Kidney (tissue), 14 donors: ENCODE measurements around the gene IQCB1. TPM values are rescaled to one million over a fixed set of nuclear protein-coding genes. Genes with fewer than 3 reads are reported as not detected.
"Not testable (repeated sequence)": the region's sequence is repeated elsewhere in the genome, so short reads cannot be mapped to it uniquely, and the experiment has no call there.

Source experiments
- DNase-seq, 5 donors: peaks; one replicate each; pipeline ENCODE4 v3.0.0-alpha.2; 2013 to 2020
- FAIRE-seq: peaks from 2 replicates; lab custom pipeline; 2012; peaks lifted over from hg19 to GRCh38; lab: Jason Lieb, UNC
- H3K27ac ChIP-seq, 2 donors: one replicate each; pipeline ENCODE4 v1.7.0; 2013; ENCODE audit warnings: low read depth in 2 of 2, low read length in 2 of 2, inconsistent platforms in 1 of 2
- H3K27me3 ChIP-seq: one replicate; pipeline ENCODE4 v1.7.1; 2013; ENCODE audit warnings: low read length, inconsistent platforms; ENCODE audit not compliant: control insufficient read depth, insufficient read depth
- H3K36me3 ChIP-seq, 3 donors: one replicate each; pipeline versions ENCODE4 v1.7.0 to v1.7.1; 2013; ENCODE audit warnings: low read length in 3 of 3, control low read depth in 1 of 3, inconsistent platforms in 1 of 3; ENCODE audit not compliant: insufficient read depth in 3 of 3, control insufficient read depth in 2 of 3
- H3K4me1 ChIP-seq, 3 donors: one replicate each; pipeline versions ENCODE4 v1.7.0 to v1.7.1; 2013; ENCODE audit warnings: low read length in 3 of 3, inconsistent platforms in 1 of 3, low read depth in 1 of 3; ENCODE audit not compliant: control insufficient read depth in 2 of 3, insufficient read depth in 2 of 3
- H3K4me3 ChIP-seq, 3 donors: one replicate each; pipeline versions ENCODE4 v1.7.0 to v1.8.1; 2013; ENCODE audit warnings: low read length in 3 of 3, control low read depth in 1 of 3, inconsistent platforms in 1 of 3
- H3K9ac ChIP-seq, 3 donors: one replicate each; pipeline versions ENCODE4 v1.7.0 to v1.7.1; 2013; ENCODE audit warnings: low read length in 3 of 3, control low read depth in 1 of 3, inconsistent platforms in 1 of 3
- H3K9me3 ChIP-seq, 3 donors: one replicate each; pipeline versions ENCODE4 v1.7.0 to v1.7.1; 2013; ENCODE audit warnings: low read length in 3 of 3, control low read depth in 1 of 3, inconsistent platforms in 1 of 3; ENCODE audit not compliant: control insufficient read depth in 2 of 3, insufficient read depth in 1 of 3
- intact Hi-C: fragments of 100-400 bp; cut with DNase I; formaldehyde crosslinking; loops from one replicate; pipeline ENCODE4 v1.11.1; 2022
- polyA plus RNA-seq: library from polyadenylated mRNA; stranded (reverse); fragments of 350-450 nt; fragmentation: Illumina TruSeq; extraction: RNeasy Lipid Tissue Mini Kit (QIAGEN cat#74804); gene quantifications from one replicate; pipeline ENCODE4 v1.2.3, GENCODE V29; 2014; ENCODE audit warnings: low read depth, low replicate concordance; ENCODE audit not compliant: insufficient read depth
- total RNA-seq: library from RNA; stranded (reverse); fragmentation: NEBNext Ultra II Directional; extraction: Animal tissue kit (Norgen Biotek cat#: 25700); gene quantifications from one replicate; pipeline ENCODE4 v1.2.1, GENCODE V29; 2021
- TF ChIP-seq, protein P1 (sequence below): IDR thresholded peaks from 3 replicates; pipeline ENCODE4 v1.5.1; 2012; ENCODE audit warnings: mild to moderate bottlenecking, moderate library complexity, borderline replicate concordance; ENCODE audit not compliant: insufficient read depth; ENCODE audit errors: extremely low read depth
- donor health status: control.
- donor health status: control.
- donor health status: control.
- donor health status: control.
- donor health status: control.
- donor health status: DM: yes; HTN: yes; CAD: no.
- donor health status: Normal renal cell carcinoma (clear cell type).

Gene IQCB1
- total and polyA plus RNA-seq, 2 donors from 2014 or later = 12.9 to 16.9 TPM

DNA sequence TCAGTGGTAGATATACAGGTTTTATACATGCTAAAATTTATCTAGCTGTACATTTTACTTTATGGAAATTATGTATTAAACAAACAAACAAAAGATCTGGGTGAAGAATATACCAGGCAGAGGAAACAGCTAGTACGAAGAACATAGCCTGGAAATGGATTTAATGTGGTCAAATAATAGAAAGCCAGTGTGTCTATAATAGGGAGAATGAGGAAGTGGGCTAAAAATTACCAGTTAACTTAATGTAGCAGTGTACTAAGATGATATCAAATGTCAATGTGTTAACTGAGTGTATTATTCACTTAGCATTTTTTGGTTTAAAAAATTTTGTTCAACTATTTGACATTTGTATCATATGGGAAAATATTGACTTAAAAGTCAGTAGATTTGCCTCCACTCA is 36.6 kb upstream of the IQCB1 start:
- no peak for DNase-seq

DNA sequence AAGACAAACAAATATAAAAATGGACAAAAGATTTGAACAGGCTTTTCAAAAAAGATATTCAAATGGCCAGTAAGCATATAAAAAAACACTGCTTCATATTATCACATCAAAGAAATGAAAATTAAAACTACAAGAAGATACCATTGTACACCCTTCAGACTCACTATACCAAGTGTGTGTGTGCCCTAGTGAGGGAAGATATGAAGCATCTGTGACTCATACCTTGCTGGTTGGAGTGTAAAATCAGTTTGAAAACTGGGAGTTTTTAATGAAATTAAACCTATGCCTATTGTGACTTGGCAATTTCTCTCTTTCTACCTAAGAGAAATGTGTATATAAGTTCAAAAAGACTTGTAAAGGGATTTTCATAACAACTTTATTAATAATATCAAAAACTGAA is 35.9 kb upstream of the IQCB1 start:
- H3K27me3 ChIP-seq = no peaks in the 10 kb centered on the region
- TF ChIP-seq, protein P1, sequence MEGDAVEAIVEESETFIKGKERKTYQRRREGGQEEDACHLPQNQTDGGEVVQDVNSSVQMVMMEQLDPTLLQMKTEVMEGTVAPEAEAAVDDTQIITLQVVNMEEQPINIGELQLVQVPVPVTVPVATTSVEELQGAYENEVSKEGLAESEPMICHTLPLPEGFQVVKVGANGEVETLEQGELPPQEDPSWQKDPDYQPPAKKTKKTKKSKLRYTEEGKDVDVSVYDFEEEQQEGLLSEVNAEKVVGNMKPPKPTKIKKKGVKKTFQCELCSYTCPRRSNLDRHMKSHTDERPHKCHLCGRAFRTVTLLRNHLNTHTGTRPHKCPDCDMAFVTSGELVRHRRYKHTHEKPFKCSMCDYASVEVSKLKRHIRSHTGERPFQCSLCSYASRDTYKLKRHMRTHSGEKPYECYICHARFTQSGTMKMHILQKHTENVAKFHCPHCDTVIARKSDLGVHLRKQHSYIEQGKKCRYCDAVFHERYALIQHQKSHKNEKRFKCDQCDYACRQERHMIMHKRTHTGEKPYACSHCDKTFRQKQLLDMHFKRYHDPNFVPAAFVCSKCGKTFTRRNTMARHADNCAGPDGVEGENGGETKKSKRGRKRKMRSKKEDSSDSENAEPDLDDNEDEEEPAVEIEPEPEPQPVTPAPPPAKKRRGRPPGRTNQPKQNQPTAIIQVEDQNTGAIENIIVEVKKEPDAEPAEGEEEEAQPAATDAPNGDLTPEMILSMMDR = no peak
- no peak overlapping the region for H3K9ac ChIP-seq
- no peaks in the 10 kb centered on the region for H3K9me3 ChIP-seq
- no peak for DNase-seq
- no peaks in the 10 kb centered on the region for H3K36me3 ChIP-seq
- no peak for FAIRE-seq
- intact Hi-C loops = no loop called here
- H3K4me3 ChIP-seq = no peak overlapping the region
- no peaks in the 10 kb centered on the region for H3K4me1 ChIP-seq
- H3K27ac ChIP-seq = no peak overlapping the region

More for the DNA sequence above, 36.6 kb upstream of the IQCB1 start:
- FAIRE-seq = no peak
- Histone ChIP-seq H3K9ac (no peak overlapping the region), H3K27me3 (no peaks in the 10 kb centered on the region), H3K27ac (no peak overlapping the region), H3K4me1 (no peaks in the 10 kb centered on the region), H3K4me3 (no peak overlapping the region), H3K36me3 (no peaks in the 10 kb centered on the region), H3K9me3 (no peaks in the 10 kb centered on the region)
- intact Hi-C loops = no loop called here
- TF ChIP-seq, protein P1 = no peak

- Histone ChIP-seq H3K9me3 (no peaks in the 10 kb centered on the region), H3K27me3 (no peaks in the 10 kb centered on the region), H3K4me1 (no peaks in the 10 kb centered on the region), H3K36me3 (no peaks in the 10 kb centered on the region), H3K9ac (no peak overlapping the region), H3K27ac (no peak overlapping the region), H3K4me3 (no peak overlapping the region)
- FAIRE-seq = no peak
- DNase-seq = no peak
- intact Hi-C loops = no loop called here
- TF ChIP-seq, protein P1 = no peak
Observed at GRCh38 chr3:121869736-121870135, 34.9 kb upstream of the IQCB1 start.

DNA sequence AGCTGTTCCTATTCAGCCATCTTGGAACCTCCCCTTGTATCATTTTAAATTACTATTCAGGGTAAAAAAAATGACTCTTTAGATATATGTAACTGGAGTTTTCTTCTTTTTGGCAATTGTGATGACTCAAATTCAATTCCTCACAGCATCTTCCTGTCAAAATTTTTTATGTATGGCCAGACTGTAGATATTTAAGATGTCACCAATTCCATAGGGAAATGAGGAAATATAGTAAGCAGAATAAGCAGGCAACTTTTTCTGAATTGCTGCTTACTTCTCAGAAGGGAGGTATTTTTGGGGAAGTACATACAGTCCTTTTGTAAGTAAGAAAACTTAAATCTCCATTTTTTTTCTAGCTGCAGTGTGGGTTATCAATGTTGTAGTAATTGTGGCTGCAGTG is 28.9 kb upstream of the IQCB1 start:
- no peak for FAIRE-seq
- Histone ChIP-seq H3K36me3 (no peaks in the 10 kb centered on the region), H3K9ac (no peak overlapping the region)

GRCh38 chr3:121863247-121863646 is 28.4 kb upstream of the IQCB1 start:
- H3K27me3 ChIP-seq, H3K9me3 ChIP-seq, H3K4me3 ChIP-seq, H3K27ac ChIP-seq, H3K4me1 ChIP-seq, intact Hi-C loops, DNase-seq, FAIRE-seq, H3K9ac ChIP-seq, H3K36me3 ChIP-seq: not testable (repeated sequence)

More for the DNA sequence above, 28.9 kb upstream of the IQCB1 start:
- TF ChIP-seq, protein P1 = no peak
- Histone ChIP-seq H3K27ac (no peak overlapping the region), H3K9me3 (no peaks in the 10 kb centered on the region), H3K4me3 (no peak overlapping the region), H3K4me1 (no peaks in the 10 kb centered on the region), H3K27me3 (no peaks in the 10 kb centered on the region)
- no peak for DNase-seq
- intact Hi-C loops = no loop called here

GRCh38 chr3:121857778-121858177 is 22.9 kb upstream of the IQCB1 start:
- H3K9me3 ChIP-seq, intact Hi-C loops, H3K4me3 ChIP-seq, FAIRE-seq, H3K36me3 ChIP-seq, H3K9ac ChIP-seq, H3K4me1 ChIP-seq, DNase-seq, H3K27ac ChIP-seq, H3K27me3 ChIP-seq: not testable (repeated sequence)
